Effector memory CD8-positive, alpha-beta T cell (primary cell): ENCODE measurements around the gene HSD17B2.

ENCODE experiments used
- ATAC-seq: fragments of 150-1000 bp; cut with Tn5 transposase; replicated peaks from 2 replicates; pipeline ENCODE4 v1.10.0; 2021; ENCODE audit warnings: mild to moderate bottlenecking, moderate library complexity
- DNase-seq, 3 experiments: peaks; one replicate each; pipeline ENCODE4 v3.0.0; 2021
- H3K27ac Mint-ChIP-seq, 2 donors: one replicate each; pipeline ENCODE4 v1.8.0; 2022; ENCODE audit warnings: mild to moderate bottlenecking in 2 of 2, mixed read lengths in 2 of 2, moderate library complexity in 2 of 2
- H3K27me3 Mint-ChIP-seq, 2 donors: one replicate each; pipeline ENCODE4 v1.8.0; 2022; ENCODE audit warnings: mixed read lengths in 2 of 2
- H3K36me3 Mint-ChIP-seq: one replicate; pipeline ENCODE4 v1.8.0; 2022; ENCODE audit warnings: mild to moderate bottlenecking, moderate library complexity, mixed read lengths; ENCODE audit not compliant: insufficient read depth
- H3K4me1 Mint-ChIP-seq, 2 donors: one replicate each; pipeline ENCODE4 v1.8.0; 2022; ENCODE audit warnings: low read depth in 2 of 2, mixed read lengths in 2 of 2
- H3K4me3 Mint-ChIP-seq, 2 donors: one replicate each; pipeline ENCODE4 v1.8.0; 2022; ENCODE audit warnings: mild to moderate bottlenecking in 2 of 2, mixed read lengths in 2 of 2, moderate library complexity in 2 of 2
- H3K9me3 Mint-ChIP-seq, 2 donors: one replicate each; pipeline ENCODE4 v1.8.0; 2022; ENCODE audit warnings: mixed read lengths in 2 of 2

The HSD17B2 gene

DNA sequence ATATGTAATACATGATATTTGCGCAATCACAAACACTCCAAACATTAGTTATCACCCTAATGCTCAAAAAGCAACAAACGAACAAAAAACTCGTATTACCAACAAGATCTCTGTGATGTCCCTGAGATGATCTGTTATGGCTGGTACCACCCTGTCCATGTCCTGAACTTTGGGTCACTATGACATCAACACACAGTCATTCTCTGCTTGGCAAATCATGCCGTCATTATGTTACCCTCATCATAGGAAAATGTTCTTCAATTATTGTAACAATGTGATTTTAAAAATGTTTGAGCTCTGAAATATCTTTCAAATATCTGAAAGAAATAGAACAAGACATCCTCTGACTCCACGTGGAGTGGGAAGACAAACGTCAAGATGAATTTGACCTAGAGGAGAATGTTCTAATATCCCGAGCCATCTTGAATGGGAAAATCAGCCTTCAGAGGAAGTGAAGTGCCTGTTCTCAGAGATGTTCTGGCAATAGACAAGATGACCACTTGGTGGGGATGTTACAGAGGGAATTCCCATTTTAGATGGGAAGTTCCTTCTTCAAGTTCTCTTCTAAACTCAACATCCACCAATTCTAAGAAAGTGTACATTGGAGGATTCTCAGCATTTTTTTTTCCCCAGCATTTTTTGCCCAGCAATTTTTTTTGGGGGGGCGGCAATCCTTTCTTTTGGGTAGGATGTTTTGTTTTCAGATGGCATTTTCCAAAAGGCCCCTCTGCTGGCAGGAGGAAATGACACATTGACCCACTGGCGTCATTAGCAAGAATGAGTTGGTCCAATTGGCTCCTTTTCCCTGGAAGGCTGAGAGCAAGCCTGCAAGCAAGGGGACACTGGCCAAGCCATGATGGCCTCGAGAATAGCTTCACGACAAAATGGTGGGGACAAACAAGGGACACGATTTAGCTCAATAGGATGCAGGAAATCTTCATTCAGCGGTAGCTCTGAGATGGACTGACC lies 3.7 kb upstream of the HSD17B2 start:
- no peaks in the 10 kb centered on the region for H3K9me3 Mint-ChIP-seq
- H3K27ac Mint-ChIP-seq: no peak overlapping the region
- no peaks in the 10 kb centered on the region for H3K4me1 Mint-ChIP-seq
- H3K4me3 Mint-ChIP-seq: no peak overlapping the region
- DNase-seq (no peak), ATAC-seq (no peak)
- peaks cover 25 to 30% of the 10 kb centered on the region in 2 donors for H3K27me3 Mint-ChIP-seq
- peaks cover 3% of the 10 kb centered on the region for H3K36me3 Mint-ChIP-seq

DNA sequence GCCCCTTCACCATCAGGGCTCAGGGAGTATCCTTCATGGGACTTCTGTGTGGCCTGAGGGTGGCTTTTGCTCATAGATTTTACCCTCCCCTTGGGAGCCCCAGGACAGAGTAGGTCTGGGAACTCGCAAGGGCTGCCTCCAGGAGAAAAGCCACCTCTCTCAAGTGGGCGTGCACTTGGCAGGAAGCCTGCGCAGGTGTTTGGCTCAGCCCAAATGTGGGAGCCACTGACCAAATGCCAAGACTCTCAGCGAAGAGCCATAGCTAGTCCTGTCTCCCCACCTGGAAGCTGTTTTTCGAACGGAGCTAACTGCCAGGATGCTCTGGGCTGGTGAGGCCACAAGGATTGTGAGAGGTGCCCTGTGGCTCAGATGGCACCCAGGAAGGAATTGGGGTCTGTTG lies 2.0 kb upstream of the HSD17B2 start:
- H3K27me3 Mint-ChIP-seq: peaks cover 25 to 32% of the 10 kb centered on the region in 2 donors
- H3K4me1 Mint-ChIP-seq: no peaks in the 10 kb centered on the region
- peaks cover 3% of the 10 kb centered on the region for H3K36me3 Mint-ChIP-seq
- H3K4me3 Mint-ChIP-seq: no peak overlapping the region
- H3K27ac Mint-ChIP-seq: no peak overlapping the region
- no peak for ATAC-seq
- DNase-seq: no peak
- H3K9me3 Mint-ChIP-seq: no peaks in the 10 kb centered on the region

DNA sequence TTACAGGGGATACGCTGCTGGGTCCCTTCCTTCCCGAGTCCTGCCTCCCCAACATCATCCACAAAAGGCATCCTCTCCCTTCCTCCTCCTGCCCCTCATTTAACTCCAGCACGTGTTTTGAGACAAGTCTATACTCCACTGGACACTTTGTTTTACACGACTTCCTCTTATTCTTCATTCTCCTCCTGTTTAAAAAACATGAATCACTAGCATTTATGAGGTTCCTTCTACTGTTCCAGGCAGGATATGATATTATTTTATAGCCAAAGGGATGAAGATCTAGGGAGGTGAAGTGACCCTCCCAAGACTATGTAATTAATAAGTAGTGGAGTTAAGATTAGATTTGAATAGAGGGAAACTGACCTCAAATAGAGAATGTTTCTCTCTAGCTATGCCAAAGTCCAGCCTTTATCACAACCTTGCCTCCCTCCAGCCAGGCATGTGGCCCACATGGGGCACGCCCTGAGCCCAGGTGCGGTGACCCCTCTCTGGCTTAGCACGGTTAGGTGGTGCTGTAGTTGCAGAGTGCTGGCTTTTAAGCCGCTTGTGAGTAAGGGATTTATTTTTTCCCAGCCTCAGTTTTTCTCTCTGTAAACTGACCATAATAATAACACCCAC lies 1.3 kb upstream of the HSD17B2 start:
- no peak overlapping the region for H3K4me3 Mint-ChIP-seq
- no peaks in the 10 kb centered on the region for H3K4me1 Mint-ChIP-seq
- no peaks in the 10 kb centered on the region for H3K9me3 Mint-ChIP-seq
- peaks cover 31 to 40% of the 10 kb centered on the region in 2 donors for H3K27me3 Mint-ChIP-seq
- no peak for ATAC-seq
- no peak overlapping the region for H3K27ac Mint-ChIP-seq
- peaks cover 3% of the 10 kb centered on the region for H3K36me3 Mint-ChIP-seq
- no peak for DNase-seq

DNA sequence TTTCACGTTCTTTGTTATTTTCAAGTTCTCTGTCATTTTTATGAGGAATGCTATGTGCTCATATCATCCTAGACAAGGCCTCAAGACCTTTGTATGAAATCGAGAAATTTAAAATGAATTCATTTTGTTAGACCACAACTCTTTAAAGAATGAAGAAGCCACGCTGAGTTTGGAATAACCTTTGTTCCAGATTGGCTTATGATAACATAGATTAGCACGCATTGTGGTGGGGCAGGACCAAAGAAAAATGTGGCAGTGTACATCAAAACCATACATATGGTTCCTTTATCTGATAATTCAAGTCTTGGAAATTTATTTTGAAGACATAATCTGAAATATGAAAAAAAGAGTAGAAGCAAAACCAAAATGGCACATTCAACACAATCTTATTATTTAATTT lies 2.2 kb downstream of the HSD17B2 start:
- Mint-ChIP-seq H3K4me1 (no peaks in the 10 kb centered on the region), H3K4me3 (no peak overlapping the region), H3K9me3 (no peaks in the 10 kb centered on the region), H3K27ac (no peak overlapping the region), H3K27me3 (peaks cover 38 to 58% of the 10 kb centered on the region in 2 donors), H3K36me3 (peaks cover 3% of the 10 kb centered on the region)
- DNase-seq (no peak), ATAC-seq (no peak)

DNA sequence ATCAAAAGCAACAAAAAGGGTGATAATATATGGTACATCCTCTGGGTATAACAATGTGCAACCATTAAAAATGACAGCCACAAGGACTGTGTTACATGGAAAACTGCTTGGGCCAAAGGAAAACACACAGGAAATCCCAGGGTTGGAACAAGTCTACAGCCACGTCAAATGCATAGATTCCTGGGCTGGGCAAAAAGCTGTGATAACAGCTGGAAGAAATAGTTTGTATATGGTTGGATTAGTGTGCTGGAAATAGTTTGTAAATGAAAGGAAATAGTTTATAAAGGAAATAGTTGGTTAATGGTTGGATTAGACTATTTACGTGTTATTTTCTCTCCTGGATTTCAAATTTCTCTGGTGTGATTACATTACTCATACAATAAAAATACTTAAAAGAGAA lies 2.6 kb downstream of the HSD17B2 start:
- no peaks in the 10 kb centered on the region for H3K4me1 Mint-ChIP-seq
- DNase-seq (no peak), ATAC-seq (no peak)
- H3K36me3 Mint-ChIP-seq: peaks cover 3% of the 10 kb centered on the region
- no peak overlapping the region for H3K27ac Mint-ChIP-seq
- H3K4me3 Mint-ChIP-seq: no peak overlapping the region
- peaks cover 34 to 53% of the 10 kb centered on the region in 2 donors for H3K27me3 Mint-ChIP-seq
- no peaks in the 10 kb centered on the region for H3K9me3 Mint-ChIP-seq

DNA sequence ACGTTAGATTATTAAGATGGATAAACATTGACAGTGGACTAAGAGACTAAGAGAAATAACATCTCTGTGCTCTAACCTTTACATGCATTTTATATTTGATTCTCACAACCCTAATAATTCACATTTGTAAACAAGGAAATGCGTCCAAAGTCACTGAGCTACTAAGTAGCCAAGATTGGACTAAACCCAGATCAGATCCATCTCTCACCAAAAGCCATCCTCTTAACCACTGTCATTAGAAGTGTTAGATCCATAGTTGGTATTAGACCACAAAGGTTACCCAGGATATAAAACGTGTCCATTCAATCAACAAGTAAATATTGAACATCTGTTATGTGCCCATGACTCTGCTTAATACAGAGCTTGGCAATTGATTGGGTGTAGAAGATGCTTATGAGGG lies 5.2 kb downstream of the HSD17B2 start:
- Mint-ChIP-seq H3K27me3 (peaks cover 21 to 40% of the 10 kb centered on the region in 2 donors), H3K9me3 (no peaks in the 10 kb centered on the region), H3K4me1 (no peaks in the 10 kb centered on the region), H3K4me3 (no peak overlapping the region), H3K27ac (no peak overlapping the region), H3K36me3 (no peaks in the 10 kb centered on the region)
- ATAC-seq (no peak), DNase-seq (no peak)

DNA sequence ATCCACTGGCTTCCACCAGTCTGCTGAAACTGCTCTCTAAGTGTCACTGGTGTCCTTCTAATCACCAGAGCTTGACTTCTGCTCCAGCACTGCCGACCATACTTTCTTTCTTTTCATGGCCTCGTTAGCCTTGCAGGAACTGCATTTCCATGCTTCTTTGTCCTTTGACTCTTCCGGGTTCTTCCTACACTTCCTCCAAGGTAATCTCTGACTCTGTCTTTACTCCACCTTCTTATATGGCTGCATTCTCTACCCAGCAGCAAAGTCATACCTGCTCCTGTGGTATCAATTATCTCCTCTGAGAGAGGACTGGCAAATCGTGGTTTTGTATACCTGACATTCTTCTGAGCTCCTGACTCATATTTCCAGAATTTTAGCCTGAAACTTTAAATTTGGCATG lies 6.5 kb downstream of the HSD17B2 start:
- Mint-ChIP-seq H3K9me3 (no peaks in the 10 kb centered on the region), H3K27me3 (peaks cover 15 to 36% of the 10 kb centered on the region in 2 donors), H3K27ac (no peak overlapping the region), H3K36me3 (no peaks in the 10 kb centered on the region), H3K4me3 (no peak overlapping the region), H3K4me1 (no peaks in the 10 kb centered on the region)
- no peak for DNase-seq
- no peak for ATAC-seq

DNA sequence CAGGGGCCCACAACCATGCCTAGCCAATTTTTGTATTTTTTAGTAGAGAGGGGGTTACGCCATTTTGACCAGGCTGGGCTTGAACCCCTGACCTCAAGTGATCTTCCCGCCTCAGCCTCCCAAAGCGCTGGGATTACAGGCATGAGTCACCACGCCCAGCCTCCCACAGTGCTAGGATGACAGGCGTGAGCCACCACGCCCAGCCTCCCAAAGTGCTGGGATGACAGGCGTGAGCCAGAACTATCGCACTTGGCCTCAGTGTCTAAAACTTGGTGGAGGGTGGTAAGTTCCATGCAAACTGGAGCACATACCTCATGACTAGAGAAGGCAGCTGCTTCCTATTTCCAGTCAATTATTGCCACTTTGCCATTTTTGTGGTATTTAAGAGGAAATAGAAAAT lies 7.1 kb downstream of the HSD17B2 start:
- DNase-seq: no peak
- H3K4me1 Mint-ChIP-seq: no peaks in the 10 kb centered on the region
- no peak overlapping the region for H3K4me3 Mint-ChIP-seq
- H3K36me3 Mint-ChIP-seq: no peaks in the 10 kb centered on the region
- no peak for ATAC-seq
- H3K27ac Mint-ChIP-seq: no peak overlapping the region
- H3K9me3 Mint-ChIP-seq: no peaks in the 10 kb centered on the region
- H3K27me3 Mint-ChIP-seq: peaks cover 17 to 35% of the 10 kb centered on the region in 2 donors

DNA sequence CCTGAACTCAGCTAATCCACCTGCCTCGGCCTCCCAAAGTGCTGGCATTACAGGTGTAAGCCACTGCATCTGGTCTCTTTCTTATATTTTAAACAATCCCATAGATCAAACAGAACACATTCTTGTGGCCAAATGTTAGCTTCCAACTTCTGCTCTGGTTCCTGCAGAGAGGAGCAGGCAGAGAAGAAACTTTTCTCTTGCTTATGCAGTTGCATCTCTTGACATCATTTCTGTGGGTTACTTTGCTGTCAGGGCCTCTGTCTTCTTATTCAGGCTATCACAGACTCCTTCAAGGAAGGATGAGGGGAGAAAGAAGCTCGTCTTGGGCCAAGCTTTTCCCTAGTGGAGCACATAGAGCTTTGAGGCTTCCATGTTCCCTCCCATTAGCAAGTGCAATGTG lies 7.8 kb downstream of the HSD17B2 start:
- Mint-ChIP-seq H3K4me3 (no peak overlapping the region), H3K4me1 (no peaks in the 10 kb centered on the region), H3K27ac (no peak overlapping the region), H3K27me3 (peaks cover 24 to 35% of the 10 kb centered on the region in 2 donors), H3K36me3 (no peaks in the 10 kb centered on the region), H3K9me3 (no peaks in the 10 kb centered on the region)
- ATAC-seq (no peak), DNase-seq (no peak)

DNA sequence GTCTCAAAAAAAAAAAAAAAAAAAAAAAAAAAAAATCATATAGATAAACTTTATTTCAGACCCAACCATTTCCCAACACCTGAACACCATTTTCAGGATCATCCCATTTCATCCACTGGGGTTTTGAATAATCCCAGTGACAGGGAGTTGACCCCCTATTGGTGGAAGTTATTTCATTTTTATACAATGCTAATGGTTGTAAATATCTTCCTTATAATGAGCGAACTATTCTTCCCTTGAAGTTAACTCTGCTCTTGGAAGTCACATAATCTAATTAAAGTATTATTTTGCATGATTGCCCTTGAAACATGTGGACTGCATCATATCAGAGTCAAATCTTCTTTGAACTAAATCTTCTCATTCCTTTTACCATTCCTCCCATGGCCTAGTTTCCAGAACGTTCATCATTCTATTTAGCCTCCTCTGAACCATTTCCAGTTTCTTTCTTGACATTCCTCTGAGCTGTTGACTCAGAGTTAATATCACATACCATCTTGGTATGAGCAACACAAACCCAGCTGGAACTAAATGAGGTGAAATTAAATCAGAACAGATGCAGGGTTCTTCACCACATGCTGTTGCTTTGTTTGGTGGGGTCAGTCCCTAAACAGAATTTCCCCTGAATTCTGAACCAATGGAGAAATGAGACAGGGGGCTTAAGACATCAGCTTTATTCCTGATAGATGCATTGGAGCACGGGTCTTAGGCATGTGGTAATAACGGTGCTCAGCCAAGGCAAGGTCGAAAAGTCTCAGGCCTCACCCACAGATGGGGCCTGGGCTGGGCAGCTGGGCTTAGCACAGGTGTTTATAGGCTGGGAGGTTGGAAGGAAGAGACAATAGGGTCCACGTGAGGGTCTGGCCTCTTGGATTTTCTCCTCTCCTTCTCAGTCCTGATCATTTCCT lies 8.9 kb downstream of the HSD17B2 start:
- Mint-ChIP-seq H3K27me3 (peaks cover 26 to 28% of the 10 kb centered on the region in 2 donors), H3K27ac (no peak overlapping the region), H3K9me3 (no peaks in the 10 kb centered on the region), H3K36me3 (no peaks in the 10 kb centered on the region), H3K4me1 (no peaks in the 10 kb centered on the region), H3K4me3 (no peak overlapping the region)
- DNase-seq (no peak), ATAC-seq (no peak)

DNA sequence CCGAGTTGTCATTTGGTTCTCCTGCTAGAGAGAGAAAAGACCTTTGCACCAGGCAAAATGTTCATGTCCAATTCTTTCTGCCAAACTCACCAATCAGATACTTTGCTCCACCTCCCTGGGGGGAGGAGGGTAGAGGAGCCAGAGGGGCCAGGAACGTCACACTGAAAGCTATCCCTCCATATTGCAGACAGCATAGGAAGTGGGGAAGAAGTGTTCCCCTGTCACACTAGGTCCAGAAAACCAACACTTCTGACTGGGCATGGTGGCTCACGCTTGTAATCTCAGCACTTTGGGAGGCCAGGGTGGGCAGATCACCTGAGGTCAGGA lies 9.5 kb downstream of the HSD17B2 start:
- ATAC-seq: no peak
- DNase-seq: no peak
- no peaks in the 10 kb centered on the region for H3K4me1 Mint-ChIP-seq
- no peak overlapping the region for H3K4me3 Mint-ChIP-seq
- H3K27ac Mint-ChIP-seq: no peak overlapping the region
- no peaks in the 10 kb centered on the region for H3K9me3 Mint-ChIP-seq
- peaks cover 24% of the 10 kb centered on the region in 2 donors for H3K27me3 Mint-ChIP-seq
- H3K36me3 Mint-ChIP-seq: no peaks in the 10 kb centered on the region

DNA sequence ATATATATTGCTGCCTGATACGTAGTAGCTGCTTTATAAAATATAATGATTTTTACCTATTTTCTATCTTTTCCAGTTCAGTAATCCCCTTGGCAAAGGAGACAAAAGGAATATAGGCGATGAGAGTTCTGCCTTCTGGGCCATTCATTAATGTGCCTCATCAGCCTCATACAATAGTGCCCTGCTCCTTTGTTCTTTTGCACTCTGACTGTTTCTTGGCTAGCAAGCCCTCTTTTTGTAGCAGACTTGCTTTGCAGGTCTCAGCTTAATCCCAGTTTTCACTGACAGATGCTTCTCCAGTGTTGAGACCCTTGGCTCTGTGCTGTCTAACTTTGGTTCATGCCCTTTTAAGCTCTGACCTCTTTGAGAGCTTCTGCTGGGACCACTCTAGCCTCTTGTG lies 10.4 kb downstream of the HSD17B2 start:
- no peaks in the 10 kb centered on the region for H3K36me3 Mint-ChIP-seq
- H3K27me3 Mint-ChIP-seq: peaks cover 15 to 27% of the 10 kb centered on the region in 2 donors
- ATAC-seq: no peak
- no peak for DNase-seq
- no peak overlapping the region for H3K27ac Mint-ChIP-seq
- H3K9me3 Mint-ChIP-seq: no peaks in the 10 kb centered on the region
- H3K4me3 Mint-ChIP-seq: no peak overlapping the region
- no peaks in the 10 kb centered on the region for H3K4me1 Mint-ChIP-seq

DNA sequence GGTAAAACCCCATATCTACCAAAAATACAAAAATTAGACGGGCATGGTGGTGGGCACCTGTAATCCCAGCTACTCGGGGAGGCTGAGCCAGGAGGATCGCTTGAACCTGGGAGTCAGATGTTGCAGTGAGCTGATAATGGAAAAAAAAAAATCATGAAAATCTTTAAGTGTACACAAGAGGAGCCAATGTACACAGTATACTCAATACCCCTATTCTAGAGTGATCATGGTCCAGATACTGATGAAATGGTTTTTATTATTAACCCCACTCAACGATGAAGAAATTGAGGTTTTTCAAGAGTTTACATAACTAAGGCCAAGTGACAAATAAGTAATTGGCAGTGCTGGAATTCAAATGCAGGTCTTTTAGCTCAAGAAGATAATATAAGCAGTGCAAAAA lies 11.5 kb downstream of the HSD17B2 start:
- no peak for ATAC-seq
- Mint-ChIP-seq H3K27me3 (peaks cover 6 to 31% of the 10 kb centered on the region in 2 donors), H3K27ac (no peak overlapping the region), H3K4me1 (no peaks in the 10 kb centered on the region), H3K36me3 (no peaks in the 10 kb centered on the region), H3K4me3 (no peak overlapping the region), H3K9me3 (no peaks in the 10 kb centered on the region)
- DNase-seq: no peak
